ENCODE data around the gene KIF26B. TPM values are rescaled to one million over a fixed set of nuclear protein-coding genes. Genes with fewer than 3 reads are reported as not detected.

KIF26B gene
- total RNA-seq, 1 donor from 2014 or later, result 43.1 TPM

GRCh38 chr1:245495681-245496080 is 340.9 kb downstream of the KIF26B start:
- DNase-seq (ENCODE audit: low spot score), result no peak

GRCh38 chr1:245500546-245500945 is 345.8 kb downstream of the KIF26B start:
- peak; percentile 69 for DNase-seq (ENCODE audit: low spot score)

- DNase-seq (ENCODE audit: low spot score), result no peak
These were observed 346.8 kb downstream of the KIF26B start for GRCh38 chr1:245501633-245502032.

- no peak for DNase-seq (ENCODE audit: low spot score)
These were observed 348.8 kb downstream of the KIF26B start for GRCh38 chr1:245503548-245503947.

- no peak for DNase-seq (ENCODE audit: low spot score)
These were observed 355.4 kb downstream of the KIF26B start for GRCh38 chr1:245510144-245510543.

GRCh38 chr1:245512181-245512888 is 357.6 kb downstream of the KIF26B start:
- DNase-seq (ENCODE audit: low spot score), result peak; percentile 76

- DNase-seq (ENCODE audit: low spot score), result peak; percentile 36
These were observed 358.3 kb downstream of the KIF26B start for GRCh38 chr1:245512980-245513578.

- no peak for DNase-seq (ENCODE audit: low spot score)
These were observed 361.5 kb downstream of the KIF26B start for GRCh38 chr1:245516284-245516759.

GRCh38 chr1:245520611-245521010 is 365.8 kb downstream of the KIF26B start:
- DNase-seq (ENCODE audit: low spot score), result no peak

GRCh38 chr1:245526141-245526540 is 371.4 kb downstream of the KIF26B start:
- DNase-seq (ENCODE audit: low spot score), result no peak

- no peak for DNase-seq (ENCODE audit: low spot score)
These were observed 373.5 kb downstream of the KIF26B start for GRCh38 chr1:245528258-245528635.

- no peak for DNase-seq (ENCODE audit: low spot score)
These were observed 376.2 kb downstream of the KIF26B start for GRCh38 chr1:245530937-245531336.

- DNase-seq (ENCODE audit: low spot score), result no peak
These were observed 383.2 kb downstream of the KIF26B start for GRCh38 chr1:245537992-245538391.

- DNase-seq (ENCODE audit: low spot score), result no peak
These were observed 383.9 kb downstream of the KIF26B start for GRCh38 chr1:245538671-245539070.

- DNase-seq (ENCODE audit: low spot score), result no peak
These were observed 386.6 kb downstream of the KIF26B start for GRCh38 chr1:245541369-245541768.

- DNase-seq (ENCODE audit: low spot score), result no peak
These were observed 387.6 kb downstream of the KIF26B start for GRCh38 chr1:245542365-245542764.

- DNase-seq (ENCODE audit: low spot score), result no peak
These were observed 389.5 kb downstream of the KIF26B start for GRCh38 chr1:245544236-245544635.

- DNase-seq (ENCODE audit: low spot score), result no peak
These were observed 392.1 kb downstream of the KIF26B start for GRCh38 chr1:245546875-245547274.

GRCh38 chr1:245549996-245550719 is 395.4 kb downstream of the KIF26B start:
- no peak for DNase-seq (ENCODE audit: low spot score)

- no peak for DNase-seq (ENCODE audit: low spot score)
These were observed 395.9 kb downstream of the KIF26B start for GRCh38 chr1:245550720-245551043.

GRCh38 chr1:245551536-245551935 is 396.8 kb downstream of the KIF26B start:
- DNase-seq (ENCODE audit: low spot score), result no peak

- DNase-seq (ENCODE audit: low spot score), result no peak
These were observed 397.5 kb downstream of the KIF26B start for GRCh38 chr1:245552331-245552730.

GRCh38 chr1:245556057-245556456 is 401.3 kb downstream of the KIF26B start:
- DNase-seq (ENCODE audit: low spot score), result no peak
